Naive B cell (primary cell): ENCODE data around the gene C20orf202. TPM values are rescaled to one million over a fixed set of nuclear protein-coding genes. Genes with fewer than 3 reads are reported as not detected.
"Not testable (repeated sequence)": the region's sequence is repeated elsewhere in the genome, so short reads cannot be mapped to it uniquely, and the experiment has no call there.

Experiments
- ATAC-seq, 2 donors: fragments of 150-1000 bp; cut with Tn5 transposase; 2 replicates each; pipeline ENCODE4 v1.10.0; 2021; ENCODE audit warnings: low read depth in 2 of 2, mild to moderate bottlenecking in 2 of 2, moderate library complexity in 2 of 2
- DNase-seq: peaks from one replicate; pipeline ENCODE4 v3.0.0; 2022
- H3K27ac Mint-ChIP-seq, 6 donors: one replicate each; pipeline ENCODE4 v1.8.0; 2020 to 2022; ENCODE audit warnings: mild to moderate bottlenecking in 6 of 6, mixed read lengths in 6 of 6, moderate library complexity in 5 of 6, inconsistent platforms in 2 of 6
- H3K27me3 Mint-ChIP-seq, 3 donors: one replicate each; pipeline ENCODE4 v1.8.0; 2021 to 2022; ENCODE audit warnings: mixed read lengths in 3 of 3, mild to moderate bottlenecking in 1 of 3
- H3K36me3 Mint-ChIP-seq, 2 donors: one replicate each; pipeline ENCODE4 v1.8.0; 2020 to 2022; ENCODE audit warnings: mixed read lengths in 2 of 2, inconsistent platforms in 1 of 2, mild to moderate bottlenecking in 1 of 2
- H3K4me1 Mint-ChIP-seq, 3 donors: one replicate each; pipeline ENCODE4 v1.8.0; 2020 to 2022; ENCODE audit warnings: mixed read lengths in 3 of 3, inconsistent platforms in 1 of 3, mild to moderate bottlenecking in 1 of 3, moderate library complexity in 1 of 3
- H3K4me3 Mint-ChIP-seq, 8 donors: one replicate each; pipeline ENCODE4 v1.8.0; 2020 to 2022; ENCODE audit warnings: mild to moderate bottlenecking in 8 of 8, mixed read lengths in 8 of 8, moderate library complexity in 8 of 8, inconsistent platforms in 2 of 8
- H3K9me3 Mint-ChIP-seq, 7 donors: one replicate each; pipeline ENCODE4 v1.8.0; 2020 to 2022; ENCODE audit warnings: mixed read lengths in 7 of 7, mild to moderate bottlenecking in 5 of 7, inconsistent platforms in 2 of 7, moderate library complexity in 1 of 7
- polyA plus RNA-seq, 6 donors: library from polyadenylated mRNA; unstranded; fragments of 300-500 nt; fragmentation: Illumina TruSeq; gene quantifications; one replicate each; pipeline ENCODE4 v1.2.3, GENCODE V29; 2021; ENCODE audit warnings: low read depth in 6 of 6

The C20orf202 gene
- polyA plus RNA-seq, 6 donors from 2014 or later, result 0.41 TPM; not detected in 5

GRCh38 chr20:1247689-1248088 is 44.4 kb downstream of the C20orf202 start:
- ATAC-seq (no peak), DNase-seq (no peak)
- no peak overlapping the region for H3K4me3 Mint-ChIP-seq
- no peak overlapping the region for H3K27ac Mint-ChIP-seq
- H3K4me1 Mint-ChIP-seq, result peaks cover 0 to 3% (median 0%) of the 10 kb centered on the region in 3 donors
- no peaks in the 10 kb centered on the region for H3K36me3 Mint-ChIP-seq
- H3K9me3 Mint-ChIP-seq, result peaks cover 0 to 9% (median 0%) of the 10 kb centered on the region in 7 donors
- peaks cover 10 to 19% (median 18%) of the 10 kb centered on the region in 3 donors for H3K27me3 Mint-ChIP-seq

GRCh38 chr20:1250282-1250681 is 47.0 kb downstream of the C20orf202 start:
- not testable (repeated sequence) for H3K4me1 Mint-ChIP-seq, DNase-seq, H3K9me3 Mint-ChIP-seq, H3K27ac Mint-ChIP-seq, H3K4me3 Mint-ChIP-seq, H3K36me3 Mint-ChIP-seq, ATAC-seq
- peaks cover 13 to 24% (median 21%) of the 10 kb centered on the region in 3 donors for H3K27me3 Mint-ChIP-seq

- no peak for DNase-seq
- Mint-ChIP-seq H3K4me3 (no peak overlapping the region), H3K9me3 (peaks cover 0 to 9% (median 4%) of the 10 kb centered on the region in 7 donors)
These were observed 49.2 kb downstream of the C20orf202 start for GRCh38 chr20:1252416-1252815.

GRCh38 chr20:1254254-1254653 is 51.0 kb downstream of the C20orf202 start:
- Mint-ChIP-seq H3K4me3 (no peak overlapping the region), H3K9me3 (peaks cover 0 to 9% (median 4%) of the 10 kb centered on the region in 7 donors), H3K4me1 (no peaks in the 10 kb centered on the region), H3K27me3 (peaks cover 18 to 34% (median 32%) of the 10 kb centered on the region in 3 donors), H3K27ac (no peak overlapping the region), H3K36me3 (no peaks in the 10 kb centered on the region)
- no peak for ATAC-seq
- DNase-seq, result no peak

More at GRCh38 chr20:1252416-1252815, 49.2 kb downstream of the C20orf202 start:
- no peaks in the 10 kb centered on the region for H3K36me3 Mint-ChIP-seq
- ATAC-seq, result no peak
- H3K4me1 Mint-ChIP-seq, result no peaks in the 10 kb centered on the region
- H3K27ac Mint-ChIP-seq, result no peak overlapping the region
- H3K27me3 Mint-ChIP-seq, result peaks cover 18 to 34% (median 32%) of the 10 kb centered on the region in 3 donors

- Mint-ChIP-seq H3K27me3 (peaks cover 18 to 34% (median 32%) of the 10 kb centered on the region in 3 donors), H3K36me3 (no peaks in the 10 kb centered on the region), H3K4me1 (no peaks in the 10 kb centered on the region), H3K27ac (no peak overlapping the region), H3K4me3 (no peak overlapping the region), H3K9me3 (peaks cover 0 to 9% (median 4%) of the 10 kb centered on the region in 7 donors)
- DNase-seq (no peak), ATAC-seq (no peak)
These were observed 52.4 kb downstream of the C20orf202 start for GRCh38 chr20:1255675-1256074.

Other genes with a start within 250 kb of the C20orf202 start
- gene RSPO4, start 201.1 kb upstream of the C20orf202 start, polyA plus RNA-seq, result not detected
- gene PSMF1, start 84.9 kb upstream of the C20orf202 start, polyA plus RNA-seq, result 100 to 1,000 TPM; 138 to 181 (median 160) TPM
- gene TMEM74B, start 18.5 kb upstream of the C20orf202 start, polyA plus RNA-seq, result not detected
- gene RAD21L1, start 22.6 kb downstream of the C20orf202 start, polyA plus RNA-seq, result not detected
- gene SNPH, start 62.8 kb downstream of the C20orf202 start, polyA plus RNA-seq, result under 1 TPM in 5 of 6 donors, not detected in 1; 0.31 to 0.37 (median 0.35) TPM
- 1 to 10 TPM in 2 of 6 donors, under 1 TPM in 3, not detected in 1; 0.60 to 1.4 (median 0.96) TPM for gene SDCBP2, start 125.7 kb downstream of the C20orf202 start, polyA plus RNA-seq
- 10 to 100 TPM; 56.4 to 80.3 (median 66.4) TPM for gene FKBP1A, start 189.6 kb downstream of the C20orf202 start, polyA plus RNA-seq